NCI-H1417 treated with DMSO at 0.1 percent for 48 hours (cell line): ENCODE measurements around the gene ITPK1.

Source experiments
- DNase-seq: peaks from one replicate; lab custom pipeline; 2025; lab: John Stamatoyannopoulos, UW

ITPK1 gene

DNA sequence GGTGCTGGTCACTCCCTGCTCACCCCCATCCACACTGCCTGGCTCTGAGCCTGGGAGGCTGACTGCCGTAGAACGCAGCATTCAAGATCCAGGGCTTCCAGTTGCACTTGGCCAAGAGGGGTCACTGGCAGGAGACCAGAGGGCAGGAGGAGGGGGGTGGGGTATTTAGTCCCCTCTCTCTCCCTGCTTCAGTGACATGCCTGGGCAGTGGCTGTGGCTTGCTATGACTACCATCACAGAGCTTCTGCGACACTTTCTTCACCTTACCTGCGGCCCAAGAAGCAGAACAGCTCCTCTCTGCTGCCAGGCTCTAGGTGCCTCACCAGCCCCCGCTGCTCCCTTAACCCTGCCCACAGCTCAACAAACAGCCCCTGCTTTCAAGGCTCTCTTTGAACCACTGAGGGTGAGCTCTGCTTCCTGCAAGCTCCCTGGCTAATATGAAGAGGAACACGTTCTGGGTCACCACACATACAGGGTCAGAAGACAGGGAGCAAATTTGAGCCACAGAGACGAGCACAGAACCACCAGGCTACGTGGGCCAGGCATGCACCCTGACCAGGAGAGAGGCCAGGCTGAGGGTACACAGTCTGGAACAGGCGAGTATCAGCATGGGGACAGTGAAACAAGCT lies 55.7 kb downstream of the ITPK1 start:
- DNase-seq = no peak

DNA sequence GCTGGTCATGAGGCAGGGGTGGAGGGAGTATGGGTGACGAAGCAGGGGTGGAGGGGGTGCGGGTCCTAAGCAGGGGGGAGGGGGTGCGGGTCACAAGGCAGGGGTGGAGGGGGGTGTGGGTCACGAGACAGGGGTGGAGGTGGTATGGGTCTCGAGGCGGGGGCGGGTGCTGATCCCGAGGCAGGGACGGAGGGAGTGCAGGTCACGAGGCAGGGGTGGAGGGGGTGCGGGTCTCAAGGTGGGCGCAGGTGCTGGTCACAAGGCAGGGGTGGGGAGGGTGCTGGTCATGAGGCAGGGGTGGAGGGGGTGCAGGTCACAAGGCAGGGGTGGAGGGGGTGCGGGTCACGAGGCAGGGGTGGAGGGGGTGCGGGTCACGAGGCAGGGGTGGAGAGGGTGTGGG lies 56.5 kb downstream of the ITPK1 start:
- DNase-seq = no peak

DNA sequence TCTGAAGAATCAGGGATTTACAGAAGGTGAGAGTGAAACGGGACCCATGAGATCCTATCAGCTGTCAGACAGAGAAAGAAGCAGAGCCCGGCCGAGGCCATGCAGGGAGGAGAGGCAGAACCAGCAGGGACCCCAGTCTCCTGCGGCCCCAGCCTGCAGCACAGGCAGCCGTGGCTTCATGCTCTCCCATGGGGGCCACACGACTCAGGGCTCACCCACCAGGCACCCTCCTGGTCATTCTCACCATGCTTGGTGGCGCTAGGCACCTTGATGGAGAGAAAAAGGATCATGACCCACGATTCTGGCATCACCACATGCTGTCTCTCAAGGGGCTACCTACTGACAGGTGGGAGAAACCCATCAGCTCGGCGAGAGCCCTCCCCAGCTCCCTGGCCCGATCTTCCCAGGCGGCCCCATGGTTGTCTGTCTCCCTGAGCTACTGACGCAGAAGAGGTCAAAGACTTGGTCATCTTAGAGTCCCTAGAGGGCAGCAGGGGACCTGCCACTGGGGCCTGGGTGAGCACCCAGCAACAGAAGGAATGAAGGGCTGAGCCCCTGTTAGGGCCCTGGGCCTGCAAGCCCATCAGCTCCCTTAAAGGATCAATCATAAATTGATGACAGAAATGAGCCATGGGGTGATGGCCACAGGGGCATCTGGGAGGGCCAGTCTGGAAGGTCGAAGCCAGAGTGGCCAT lies 58.0 kb downstream of the ITPK1 start:
- no peak for DNase-seq

DNA sequence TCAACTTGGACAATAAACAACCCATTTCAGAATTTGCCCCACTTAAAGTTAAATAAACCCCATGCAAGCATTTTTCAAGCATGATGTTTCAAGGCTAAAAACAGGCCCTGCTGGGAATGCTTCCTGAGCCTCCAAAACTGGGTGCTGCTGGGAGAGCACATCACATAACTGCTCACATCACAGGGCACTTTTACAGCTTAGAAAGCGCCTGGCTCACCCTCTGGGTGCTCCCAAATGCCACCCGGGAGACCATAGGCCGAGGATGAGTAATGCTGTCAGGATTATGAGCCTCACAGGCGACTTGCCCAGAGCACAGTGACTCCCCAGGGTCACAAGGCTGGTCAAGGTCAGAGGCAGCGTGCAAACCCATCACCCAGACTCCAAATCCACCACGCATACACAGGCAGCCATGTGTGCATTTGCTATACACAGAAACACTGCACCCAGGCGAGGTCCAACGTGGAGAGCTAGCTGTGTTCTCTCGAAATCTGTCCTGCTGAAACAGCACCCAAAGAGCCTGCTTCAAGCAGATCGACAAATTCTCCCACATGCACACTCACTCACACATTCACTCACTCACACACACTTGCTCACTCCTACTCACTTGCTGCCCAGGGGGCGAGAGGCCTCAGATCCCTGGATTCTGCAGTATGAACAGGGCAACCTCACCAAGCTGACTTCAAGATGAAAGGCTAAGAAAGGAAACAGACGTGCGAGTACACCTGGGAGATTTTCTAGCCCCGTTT lies 58.7 kb downstream of the ITPK1 start:
- no peak for DNase-seq

DNA sequence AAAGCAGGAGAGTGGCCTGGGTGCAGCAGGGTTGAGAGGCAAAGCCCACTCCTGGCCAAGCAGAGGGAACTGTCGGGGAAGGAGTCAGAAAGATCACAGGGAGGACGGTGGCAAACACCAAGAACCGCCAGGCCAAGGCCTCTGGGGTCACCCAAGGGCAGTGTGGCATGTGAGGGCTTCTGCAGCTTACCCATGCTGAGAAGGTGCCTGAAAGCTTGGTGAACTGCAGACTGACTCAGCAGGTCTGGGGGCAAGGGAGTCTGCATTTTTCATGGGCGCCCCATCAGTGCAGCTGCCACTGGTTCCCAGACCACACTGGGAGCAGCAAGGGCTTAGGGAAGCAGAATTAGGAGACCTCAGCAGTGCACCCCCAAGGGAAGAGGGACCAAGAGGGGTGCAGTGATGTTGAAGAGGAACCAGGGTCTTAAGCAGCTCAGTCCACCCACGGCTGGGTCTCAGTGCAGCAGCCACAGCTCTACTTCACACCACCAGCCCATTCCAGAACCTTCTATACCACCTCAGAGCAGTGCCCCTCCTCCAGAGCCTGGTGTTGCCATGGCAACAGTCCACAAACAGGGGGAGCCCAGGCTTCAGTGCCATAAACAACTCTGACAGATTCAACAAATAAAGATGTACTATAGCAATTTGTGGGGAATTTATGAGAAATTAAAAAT lies 59.4 kb downstream of the ITPK1 start:
- DNase-seq = no peak

DNA sequence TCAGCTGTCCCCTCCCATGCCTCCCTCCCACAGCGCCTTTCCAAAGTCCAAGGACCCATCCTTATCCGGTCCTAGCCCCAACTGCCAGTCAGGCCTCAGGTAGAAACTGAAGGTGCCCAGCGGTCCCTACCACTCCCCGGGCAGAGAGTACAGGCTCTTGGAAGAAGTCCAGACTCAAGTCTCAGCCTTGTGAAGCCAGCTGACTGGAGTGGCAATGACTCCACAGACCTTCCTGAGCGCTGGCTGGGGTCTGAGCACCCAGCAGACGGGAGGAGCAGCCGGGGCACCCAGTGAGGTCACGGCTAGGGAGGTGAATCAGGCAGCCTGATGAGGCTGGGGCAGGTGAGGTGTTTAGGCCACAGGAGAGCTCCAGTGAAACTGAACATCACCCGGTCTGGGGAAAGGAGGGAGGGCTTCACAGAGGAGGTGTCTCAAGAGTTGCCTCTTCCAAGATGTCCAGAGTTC lies 60.0 kb downstream of the ITPK1 start:
- DNase-seq = no peak

DNA sequence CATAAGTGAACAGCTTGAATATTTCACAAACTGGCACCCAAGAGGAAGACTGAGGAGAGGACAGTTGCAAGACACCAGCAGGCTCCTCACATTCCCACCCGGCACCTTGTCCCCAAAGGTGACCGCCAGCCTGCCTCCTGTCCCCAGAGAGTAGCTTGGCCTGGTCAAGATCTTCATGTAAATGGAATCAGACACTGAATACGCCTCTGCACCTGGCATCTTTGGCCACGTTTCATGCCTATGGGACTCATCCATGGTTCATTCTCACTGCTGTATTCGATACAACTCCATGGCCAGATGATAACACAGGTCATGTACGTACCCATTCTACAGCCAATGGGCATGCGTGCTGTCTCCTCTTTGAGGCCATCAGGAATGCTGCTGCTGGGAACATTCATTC lies 60.8 kb downstream of the ITPK1 start:
- DNase-seq = no peak

DNA sequence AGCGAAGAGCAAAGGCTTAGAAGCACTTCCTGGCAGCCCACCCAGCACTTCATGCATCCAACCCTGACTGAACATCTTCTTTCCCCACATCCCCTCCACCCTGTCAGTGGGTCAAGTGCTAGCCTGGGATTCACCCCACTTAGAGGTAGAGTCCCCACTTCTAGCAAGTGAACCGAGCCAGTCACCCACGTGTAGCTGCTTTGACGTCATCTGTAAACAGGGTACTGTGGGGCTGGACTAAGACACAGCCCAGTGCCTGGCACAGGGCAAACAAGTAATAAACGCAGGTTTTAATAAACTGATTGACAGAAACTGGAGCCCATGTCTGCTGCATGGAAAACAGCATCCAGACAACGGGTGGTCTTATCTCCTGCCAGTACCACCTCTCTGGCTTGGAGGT lies 61.7 kb downstream of the ITPK1 start:
- no peak for DNase-seq

DNA sequence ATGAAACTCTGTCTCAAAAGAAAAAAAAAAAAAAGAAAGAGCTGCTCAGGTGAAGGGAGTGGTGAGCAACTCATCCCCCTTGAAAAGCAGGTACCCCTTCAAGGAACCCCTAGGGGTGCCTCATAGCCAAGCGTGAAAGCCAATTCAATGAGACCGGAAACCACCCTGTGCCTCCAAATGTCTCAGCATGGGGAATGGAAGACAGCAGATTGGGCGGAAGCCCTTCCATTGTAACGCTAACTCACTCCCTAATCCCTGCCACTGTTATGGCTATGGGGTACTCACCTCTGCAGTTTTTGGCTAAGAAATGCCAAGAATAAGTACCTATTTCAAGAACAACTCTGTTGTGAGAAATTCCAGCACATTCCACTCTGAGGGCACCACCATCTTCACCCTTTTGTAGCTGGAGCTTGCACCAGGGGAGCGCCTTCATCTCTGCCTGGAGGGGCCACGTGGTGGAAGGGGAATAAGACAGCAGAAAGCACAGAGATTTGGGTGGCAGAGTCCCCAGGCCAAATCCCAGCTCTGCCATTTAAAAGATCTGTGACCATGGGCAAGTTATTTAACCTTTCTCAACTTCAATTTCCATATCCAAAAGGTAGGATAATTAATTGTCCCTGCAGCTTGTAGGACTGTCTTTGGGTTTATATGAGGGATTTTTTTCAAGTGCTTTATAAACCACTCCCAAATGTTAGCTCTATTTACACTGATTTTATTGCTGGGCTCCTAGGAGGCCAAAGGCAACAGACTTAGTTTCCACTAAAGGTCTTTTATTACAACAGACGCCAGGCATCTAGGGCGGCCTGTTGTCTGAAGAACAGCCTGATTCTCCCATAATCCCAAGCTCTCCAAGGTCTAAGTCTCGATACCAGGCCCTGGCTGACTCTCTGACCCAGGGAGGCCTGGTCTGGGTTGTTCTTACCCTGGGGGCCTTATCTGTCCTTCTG lies 63.9 kb downstream of the ITPK1 start:
- no peak for DNase-seq

DNA sequence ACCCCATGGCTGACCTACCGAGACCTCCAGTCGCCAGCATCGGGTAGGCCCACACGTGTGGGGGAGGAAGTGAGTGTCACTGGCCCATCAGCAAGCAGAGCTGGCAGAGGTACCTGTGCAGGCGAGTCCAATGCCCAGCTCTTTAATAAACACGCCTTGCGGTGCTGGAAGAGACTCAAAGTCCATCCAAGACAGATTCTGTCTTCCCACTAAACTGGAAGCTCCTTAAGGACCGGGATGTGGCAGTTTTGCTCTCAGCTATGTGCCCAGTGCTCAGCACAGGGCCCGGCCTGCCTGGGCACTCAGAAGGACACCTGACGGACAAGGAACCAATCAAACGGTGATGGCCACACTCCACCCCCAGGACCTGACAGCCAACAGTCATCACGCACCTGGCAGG lies 65.0 kb downstream of the ITPK1 start:
- DNase-seq = no peak

DNA sequence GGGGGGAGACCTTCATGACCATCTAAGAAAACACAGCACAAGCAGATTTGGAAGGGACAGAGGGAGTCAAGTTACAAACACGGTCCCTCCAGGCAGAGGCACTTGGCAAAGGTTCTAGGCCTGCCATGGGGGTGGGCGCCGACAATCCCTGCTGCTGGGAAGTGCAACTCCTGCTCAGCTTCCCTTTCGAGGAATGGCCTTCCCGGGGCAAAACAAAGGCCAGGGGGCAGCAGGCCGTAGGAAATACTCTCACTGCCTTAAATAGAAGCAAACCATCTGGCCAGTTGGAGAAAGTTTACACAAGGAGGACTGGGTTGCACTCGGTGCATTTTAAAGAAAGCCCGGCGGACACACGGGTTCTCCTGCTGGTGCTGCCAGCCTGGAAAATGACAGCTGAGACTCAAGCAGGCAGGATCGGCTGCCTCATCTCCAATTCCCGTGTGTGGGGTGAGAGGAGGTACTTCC lies 65.8 kb downstream of the ITPK1 start:
- no peak for DNase-seq

DNA sequence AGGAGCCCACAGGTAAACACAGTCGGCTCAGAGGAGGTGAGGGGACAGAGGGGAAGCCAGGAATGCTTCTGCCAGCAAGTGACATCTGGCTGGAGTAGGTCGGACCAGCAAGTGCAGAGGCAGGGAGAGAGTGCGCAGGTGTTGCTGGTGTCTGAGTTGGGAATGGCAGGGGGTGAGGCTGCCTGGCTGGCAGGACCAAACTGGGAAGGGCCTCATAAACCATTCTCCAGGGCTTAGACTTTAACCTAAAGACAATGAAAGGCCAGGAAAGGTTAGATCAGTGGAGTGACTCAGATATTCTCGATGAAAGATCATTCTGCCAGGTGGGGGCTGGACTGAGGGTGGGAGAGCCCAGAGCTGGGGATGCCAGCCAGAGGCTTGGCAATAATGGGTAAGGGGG lies 66.4 kb downstream of the ITPK1 start:
- DNase-seq = no peak

DNA sequence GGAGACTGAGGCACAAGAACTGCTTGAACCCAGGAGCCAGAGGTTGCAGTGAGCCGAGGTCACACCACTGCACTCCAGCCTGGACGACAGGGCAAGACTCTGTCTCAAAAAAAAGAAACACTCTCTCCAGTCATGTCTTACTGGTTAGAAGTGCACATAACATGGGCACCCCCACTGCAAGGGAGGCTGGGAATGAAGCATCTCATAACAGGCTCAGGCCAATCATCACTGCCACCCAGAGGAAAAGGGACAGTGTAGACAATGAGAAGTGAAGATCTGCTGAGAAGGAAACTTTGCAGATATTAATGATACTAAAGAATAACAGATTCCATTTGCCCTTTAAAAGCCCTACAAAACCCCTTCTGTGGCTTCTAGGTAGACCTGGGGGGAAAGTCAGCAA lies 66.9 kb downstream of the ITPK1 start:
- no peak for DNase-seq

DNA sequence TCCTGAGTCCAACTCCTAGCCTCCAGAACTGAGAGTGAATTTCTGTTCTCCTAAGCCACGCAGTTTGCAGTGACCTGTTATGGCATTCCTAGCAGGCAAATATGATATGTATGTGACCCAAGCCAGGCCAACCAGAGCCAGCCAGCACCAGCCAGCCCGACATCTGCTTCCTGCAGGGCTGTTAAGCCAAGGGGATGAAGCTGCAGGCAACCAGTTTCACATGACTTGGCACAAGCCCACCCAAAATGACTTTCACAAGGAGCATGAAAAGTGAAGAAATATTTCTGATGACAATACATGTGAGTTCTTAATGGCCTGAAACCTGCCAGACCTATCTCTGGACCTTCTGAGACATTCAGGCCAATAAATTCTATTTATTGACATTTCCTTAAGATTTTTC lies 68.1 kb downstream of the ITPK1 start:
- no peak for DNase-seq

DNA sequence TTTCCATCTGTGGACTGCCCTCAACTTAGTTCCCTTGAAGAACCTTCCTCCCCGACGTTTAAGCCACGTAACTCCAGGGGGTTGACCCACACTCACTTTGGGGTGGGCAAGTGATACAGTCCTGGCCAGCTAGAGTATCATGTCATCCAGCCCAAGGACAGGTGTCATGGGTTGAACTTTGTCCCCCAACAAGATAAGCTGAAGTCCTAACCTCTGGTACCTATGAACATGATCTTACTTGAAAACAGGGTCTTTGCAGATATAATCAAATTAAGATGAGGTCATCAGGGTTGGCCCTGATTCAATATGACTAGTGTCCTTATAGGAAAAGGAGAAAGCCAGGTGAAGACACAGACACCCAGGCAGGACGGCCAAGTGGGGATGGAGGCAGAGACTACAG lies 68.6 kb downstream of the ITPK1 start:
- DNase-seq = no peak

DNA sequence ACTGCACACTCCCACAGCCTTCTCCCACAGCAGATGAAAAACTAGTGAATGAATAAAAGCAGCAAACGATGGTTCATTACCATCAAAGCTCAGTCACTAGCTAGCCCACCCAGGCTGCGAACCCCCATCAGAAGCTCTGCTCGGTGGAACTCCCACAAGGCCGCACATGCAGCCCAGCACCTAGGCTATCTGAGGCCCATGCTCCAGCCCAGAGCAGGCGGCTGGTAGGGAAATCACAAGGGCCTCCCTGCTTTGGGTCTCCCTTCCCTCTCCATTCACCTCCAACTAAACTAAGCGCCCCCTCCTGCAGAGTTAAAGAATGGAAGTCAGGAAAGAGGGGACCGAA lies 69.0 kb downstream of the ITPK1 start:
- DNase-seq = no peak

DNA sequence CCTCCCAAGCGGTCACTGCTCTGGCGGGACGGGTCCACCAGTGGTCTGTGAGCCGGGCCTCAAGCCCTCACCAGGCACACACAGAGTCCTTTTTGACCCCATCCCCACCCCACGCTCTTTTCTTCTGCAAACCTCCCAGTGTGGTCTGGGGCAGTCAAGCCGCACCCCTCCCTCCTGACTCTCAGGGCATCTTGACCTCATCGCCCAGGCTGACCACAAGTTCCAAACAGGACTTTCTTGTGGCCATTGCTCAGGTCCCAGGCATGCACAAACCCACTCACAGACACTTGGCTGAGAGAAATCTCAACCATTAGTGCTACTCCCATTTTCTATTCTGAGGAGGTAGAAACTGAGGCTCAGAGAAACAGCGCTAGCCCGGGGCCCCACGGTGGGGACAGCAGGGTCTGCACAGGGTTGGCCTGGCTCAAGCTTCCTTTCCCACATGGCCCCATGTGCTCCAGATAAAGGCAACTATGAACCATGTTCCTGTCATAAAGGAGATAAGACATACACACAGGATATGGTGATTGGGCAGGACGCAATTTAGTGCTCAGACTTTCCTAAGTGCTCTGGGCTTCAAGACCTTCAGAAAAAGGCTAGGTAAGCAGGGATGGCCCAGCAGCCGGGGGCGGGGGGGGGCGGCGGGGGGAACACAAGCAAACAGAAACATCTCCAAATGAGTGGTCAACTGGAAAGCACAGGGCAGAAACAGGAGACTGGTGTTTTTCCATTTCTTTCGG lies 69.6 kb downstream of the ITPK1 start:
- no peak for DNase-seq

DNA sequence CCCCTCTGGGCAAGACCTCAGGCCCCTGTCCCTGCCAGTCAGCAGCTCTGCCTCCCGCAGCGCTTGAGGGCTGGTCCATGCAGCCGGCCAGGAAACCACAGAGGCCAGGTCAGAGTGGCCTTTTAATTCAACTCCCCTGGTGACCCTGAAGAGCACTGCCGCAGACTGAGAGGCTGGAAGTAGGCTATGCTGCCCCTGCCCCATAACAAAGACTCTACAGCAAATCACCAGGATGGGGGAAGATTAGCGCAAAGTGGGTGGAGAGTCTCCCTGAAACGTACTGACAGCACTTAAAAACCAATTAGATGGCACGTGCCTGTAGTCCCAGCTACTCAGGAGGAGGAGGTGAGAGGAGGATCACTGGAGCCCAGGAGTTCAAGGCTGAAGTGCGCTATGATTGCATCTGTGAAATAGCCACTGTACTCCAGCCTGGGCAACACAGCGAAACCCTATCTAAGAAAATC lies 70.5 kb downstream of the ITPK1 start:
- DNase-seq = no peak

DNA sequence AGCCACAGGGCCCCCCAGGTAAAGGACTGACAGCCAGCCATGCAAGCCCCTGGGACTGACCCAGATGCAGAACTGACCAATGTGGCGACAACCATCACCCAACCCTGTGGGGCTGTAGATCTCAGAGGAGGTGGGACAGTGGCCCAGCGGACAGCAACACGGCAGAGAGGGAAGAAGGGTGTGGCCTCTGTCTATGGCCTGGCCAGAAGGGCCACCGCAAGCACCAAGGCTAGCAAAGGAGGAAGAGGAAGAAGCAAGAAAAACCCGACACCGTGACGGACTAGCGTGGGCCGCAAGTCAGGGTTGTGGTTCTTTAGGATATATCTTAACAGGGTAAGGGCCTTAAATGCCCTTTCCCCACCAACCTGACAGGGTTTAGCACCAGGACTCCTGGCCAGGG lies 71.2 kb downstream of the ITPK1 start:
- DNase-seq = no peak

DNA sequence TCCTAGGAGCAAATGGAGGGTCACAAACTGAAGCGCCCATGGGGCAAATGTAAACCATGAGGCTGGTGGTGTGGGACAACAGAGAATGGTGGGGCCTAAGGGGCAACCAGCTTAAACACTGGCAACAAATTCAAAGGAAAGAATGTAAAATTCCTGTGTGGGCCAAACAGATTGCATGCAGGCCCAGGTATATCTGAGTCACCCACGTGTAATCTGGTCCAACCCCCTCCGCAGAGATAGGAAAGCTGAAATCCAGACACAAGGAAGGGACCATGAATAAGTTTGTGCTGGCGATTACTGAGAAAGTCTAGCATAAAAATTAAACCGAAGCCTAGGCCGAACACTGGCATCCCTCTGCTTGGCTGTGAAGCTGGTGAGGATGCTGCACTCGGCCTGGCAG lies 71.6 kb downstream of the ITPK1 start:
- DNase-seq = no peak
